GM23338 (cell line): ENCODE results near the gene UQCR11.

Experiments used
- CREB1 ChIP-seq: fragments of 250-450 bp; sonication (Bioruptor Pico); IDR thresholded peaks from 2 replicates; pipeline ENCODE4 v1.5.0; 2020; ENCODE audit warnings: low read depth, mild to moderate bottlenecking, moderate library complexity
- EZH2 ChIP-seq: fragments of 200-600 bp; sonication (generic); IDR thresholded peaks from one replicate; pipeline ENCODE4 v1.8.0; 2017; ENCODE audit warnings: antibody characterized with exemption, mild to moderate bottlenecking, low read depth; ENCODE audit not compliant: unreplicated experiment
- EZH2phosphoT487 ChIP-seq: fragments of 200-600 bp; sonication (generic); IDR thresholded peaks from one replicate; pipeline ENCODE4 v1.8.1; 2018; ENCODE audit warnings: antibody characterized with exemption; ENCODE audit not compliant: unreplicated experiment
- JUNB ChIP-seq: IDR thresholded peaks from one replicate; pipeline ENCODE4 v1.6.1; 2016; ENCODE audit warnings: antibody characterized with exemption; ENCODE audit not compliant: unreplicated experiment
- NANOG ChIP-seq: IDR thresholded peaks from 2 replicates; pipeline ENCODE4 v1.6.1; 2016; ENCODE audit warnings: antibody characterized with exemption, borderline replicate concordance
- POLR2AphosphoS5 ChIP-seq: IDR thresholded peaks from 2 replicates; pipeline ENCODE4 v1.6.1; 2016; ENCODE audit warnings: antibody characterized with exemption, low read depth
- STAT1 ChIP-seq: IDR thresholded peaks from one replicate; pipeline ENCODE4 v1.6.1; 2016; ENCODE audit warnings: antibody characterized with exemption; ENCODE audit not compliant: unreplicated experiment
- ZNF114 ChIP-seq: fragments of 250-450 bp; sonication (Bioruptor Pico); IDR thresholded peaks from 2 replicates; pipeline ENCODE4 v1.5.0; 2020; ENCODE audit warnings: mild to moderate bottlenecking, moderate library complexity
- ZNF331 ChIP-seq: fragments of 250-450 bp; sonication (Bioruptor Pico); IDR thresholded peaks from 2 replicates; pipeline ENCODE4 v1.5.0; 2020; ENCODE audit warnings: low read depth, mild to moderate bottlenecking, moderate library complexity
- TF ChIP-seq, protein P1 (sequence below): IDR thresholded peaks from 2 replicates; pipeline ENCODE4 v1.6.1; 2016; ENCODE audit warnings: antibody characterized with exemption
- TF ChIP-seq, protein P2 (sequence below), 2 experiments: fragments of 200-600 bp in 1 of 2; sonication (generic) in 1 of 2; conservative IDR thresholded peaks; 2 replicates each; pipeline versions ENCODE4 v1.5.1 to v1.6.1; 2016 to 2017; ENCODE audit warnings: antibody characterized with exemption in 2 of 2, low read depth in 2 of 2, mild to moderate bottlenecking in 2 of 2, moderate library complexity in 1 of 2
- TF ChIP-seq, protein P3 (sequence below): IDR thresholded peaks from one replicate; pipeline ENCODE4 v1.6.1; 2018; ENCODE audit warnings: antibody characterized with exemption; ENCODE audit not compliant: unreplicated experiment
- TF ChIP-seq, protein P4 (sequence below): fragments of 250-450 bp; sonication (Bioruptor Pico); IDR thresholded peaks from 2 replicates; pipeline ENCODE4 v1.5.0; 2020; ENCODE audit warnings: mild to moderate bottlenecking, moderate library complexity

DNA sequence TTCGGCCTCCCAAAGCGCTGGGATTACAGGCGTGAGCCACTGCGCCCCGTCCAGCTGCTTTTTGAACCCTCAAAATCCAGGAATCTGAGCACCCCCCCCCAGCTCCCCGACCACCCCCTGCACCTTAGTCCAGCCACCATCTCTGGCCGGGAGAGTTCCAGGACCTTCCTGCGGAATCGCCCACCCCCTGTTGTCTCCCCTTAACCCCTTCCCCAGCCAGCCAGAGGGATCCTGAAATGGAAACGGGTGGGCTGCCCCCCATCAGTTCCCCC, 11.8 kb downstream of the UQCR11 start:
- no peak for TF ChIP-seq POLR2AphosphoS5
- TF ChIP-seq CREB1 (CRISPR knock-in tag) = no peak
- no peak for TF ChIP-seq EZH2
- no peak for TF ChIP-seq EZH2phosphoT487
- TF ChIP-seq, protein P1, sequence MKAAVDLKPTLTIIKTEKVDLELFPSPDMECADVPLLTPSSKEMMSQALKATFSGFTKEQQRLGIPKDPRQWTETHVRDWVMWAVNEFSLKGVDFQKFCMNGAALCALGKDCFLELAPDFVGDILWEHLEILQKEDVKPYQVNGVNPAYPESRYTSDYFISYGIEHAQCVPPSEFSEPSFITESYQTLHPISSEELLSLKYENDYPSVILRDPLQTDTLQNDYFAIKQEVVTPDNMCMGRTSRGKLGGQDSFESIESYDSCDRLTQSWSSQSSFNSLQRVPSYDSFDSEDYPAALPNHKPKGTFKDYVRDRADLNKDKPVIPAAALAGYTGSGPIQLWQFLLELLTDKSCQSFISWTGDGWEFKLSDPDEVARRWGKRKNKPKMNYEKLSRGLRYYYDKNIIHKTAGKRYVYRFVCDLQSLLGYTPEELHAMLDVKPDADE = no peak
- TF ChIP-seq, protein P2, sequence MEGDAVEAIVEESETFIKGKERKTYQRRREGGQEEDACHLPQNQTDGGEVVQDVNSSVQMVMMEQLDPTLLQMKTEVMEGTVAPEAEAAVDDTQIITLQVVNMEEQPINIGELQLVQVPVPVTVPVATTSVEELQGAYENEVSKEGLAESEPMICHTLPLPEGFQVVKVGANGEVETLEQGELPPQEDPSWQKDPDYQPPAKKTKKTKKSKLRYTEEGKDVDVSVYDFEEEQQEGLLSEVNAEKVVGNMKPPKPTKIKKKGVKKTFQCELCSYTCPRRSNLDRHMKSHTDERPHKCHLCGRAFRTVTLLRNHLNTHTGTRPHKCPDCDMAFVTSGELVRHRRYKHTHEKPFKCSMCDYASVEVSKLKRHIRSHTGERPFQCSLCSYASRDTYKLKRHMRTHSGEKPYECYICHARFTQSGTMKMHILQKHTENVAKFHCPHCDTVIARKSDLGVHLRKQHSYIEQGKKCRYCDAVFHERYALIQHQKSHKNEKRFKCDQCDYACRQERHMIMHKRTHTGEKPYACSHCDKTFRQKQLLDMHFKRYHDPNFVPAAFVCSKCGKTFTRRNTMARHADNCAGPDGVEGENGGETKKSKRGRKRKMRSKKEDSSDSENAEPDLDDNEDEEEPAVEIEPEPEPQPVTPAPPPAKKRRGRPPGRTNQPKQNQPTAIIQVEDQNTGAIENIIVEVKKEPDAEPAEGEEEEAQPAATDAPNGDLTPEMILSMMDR (conservative IDR thresholded peaks at IDR 0.05; ENCODE audit: low read depth in 2 of 2) = no peak
- TF ChIP-seq ZNF331 (CRISPR knock-in tag) = no peak
- TF ChIP-seq, protein P3, sequence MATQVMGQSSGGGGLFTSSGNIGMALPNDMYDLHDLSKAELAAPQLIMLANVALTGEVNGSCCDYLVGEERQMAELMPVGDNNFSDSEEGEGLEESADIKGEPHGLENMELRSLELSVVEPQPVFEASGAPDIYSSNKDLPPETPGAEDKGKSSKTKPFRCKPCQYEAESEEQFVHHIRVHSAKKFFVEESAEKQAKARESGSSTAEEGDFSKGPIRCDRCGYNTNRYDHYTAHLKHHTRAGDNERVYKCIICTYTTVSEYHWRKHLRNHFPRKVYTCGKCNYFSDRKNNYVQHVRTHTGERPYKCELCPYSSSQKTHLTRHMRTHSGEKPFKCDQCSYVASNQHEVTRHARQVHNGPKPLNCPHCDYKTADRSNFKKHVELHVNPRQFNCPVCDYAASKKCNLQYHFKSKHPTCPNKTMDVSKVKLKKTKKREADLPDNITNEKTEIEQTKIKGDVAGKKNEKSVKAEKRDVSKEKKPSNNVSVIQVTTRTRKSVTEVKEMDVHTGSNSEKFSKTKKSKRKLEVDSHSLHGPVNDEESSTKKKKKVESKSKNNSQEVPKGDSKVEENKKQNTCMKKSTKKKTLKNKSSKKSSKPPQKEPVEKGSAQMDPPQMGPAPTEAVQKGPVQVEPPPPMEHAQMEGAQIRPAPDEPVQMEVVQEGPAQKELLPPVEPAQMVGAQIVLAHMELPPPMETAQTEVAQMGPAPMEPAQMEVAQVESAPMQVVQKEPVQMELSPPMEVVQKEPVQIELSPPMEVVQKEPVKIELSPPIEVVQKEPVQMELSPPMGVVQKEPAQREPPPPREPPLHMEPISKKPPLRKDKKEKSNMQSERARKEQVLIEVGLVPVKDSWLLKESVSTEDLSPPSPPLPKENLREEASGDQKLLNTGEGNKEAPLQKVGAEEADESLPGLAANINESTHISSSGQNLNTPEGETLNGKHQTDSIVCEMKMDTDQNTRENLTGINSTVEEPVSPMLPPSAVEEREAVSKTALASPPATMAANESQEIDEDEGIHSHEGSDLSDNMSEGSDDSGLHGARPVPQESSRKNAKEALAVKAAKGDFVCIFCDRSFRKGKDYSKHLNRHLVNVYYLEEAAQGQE = no peak
- no peak for TF ChIP-seq NANOG
- no peak for TF ChIP-seq JUNB
- no peak for TF ChIP-seq STAT1
- TF ChIP-seq ZNF114 (CRISPR knock-in tag) = no peak
- TF ChIP-seq, protein P4, sequence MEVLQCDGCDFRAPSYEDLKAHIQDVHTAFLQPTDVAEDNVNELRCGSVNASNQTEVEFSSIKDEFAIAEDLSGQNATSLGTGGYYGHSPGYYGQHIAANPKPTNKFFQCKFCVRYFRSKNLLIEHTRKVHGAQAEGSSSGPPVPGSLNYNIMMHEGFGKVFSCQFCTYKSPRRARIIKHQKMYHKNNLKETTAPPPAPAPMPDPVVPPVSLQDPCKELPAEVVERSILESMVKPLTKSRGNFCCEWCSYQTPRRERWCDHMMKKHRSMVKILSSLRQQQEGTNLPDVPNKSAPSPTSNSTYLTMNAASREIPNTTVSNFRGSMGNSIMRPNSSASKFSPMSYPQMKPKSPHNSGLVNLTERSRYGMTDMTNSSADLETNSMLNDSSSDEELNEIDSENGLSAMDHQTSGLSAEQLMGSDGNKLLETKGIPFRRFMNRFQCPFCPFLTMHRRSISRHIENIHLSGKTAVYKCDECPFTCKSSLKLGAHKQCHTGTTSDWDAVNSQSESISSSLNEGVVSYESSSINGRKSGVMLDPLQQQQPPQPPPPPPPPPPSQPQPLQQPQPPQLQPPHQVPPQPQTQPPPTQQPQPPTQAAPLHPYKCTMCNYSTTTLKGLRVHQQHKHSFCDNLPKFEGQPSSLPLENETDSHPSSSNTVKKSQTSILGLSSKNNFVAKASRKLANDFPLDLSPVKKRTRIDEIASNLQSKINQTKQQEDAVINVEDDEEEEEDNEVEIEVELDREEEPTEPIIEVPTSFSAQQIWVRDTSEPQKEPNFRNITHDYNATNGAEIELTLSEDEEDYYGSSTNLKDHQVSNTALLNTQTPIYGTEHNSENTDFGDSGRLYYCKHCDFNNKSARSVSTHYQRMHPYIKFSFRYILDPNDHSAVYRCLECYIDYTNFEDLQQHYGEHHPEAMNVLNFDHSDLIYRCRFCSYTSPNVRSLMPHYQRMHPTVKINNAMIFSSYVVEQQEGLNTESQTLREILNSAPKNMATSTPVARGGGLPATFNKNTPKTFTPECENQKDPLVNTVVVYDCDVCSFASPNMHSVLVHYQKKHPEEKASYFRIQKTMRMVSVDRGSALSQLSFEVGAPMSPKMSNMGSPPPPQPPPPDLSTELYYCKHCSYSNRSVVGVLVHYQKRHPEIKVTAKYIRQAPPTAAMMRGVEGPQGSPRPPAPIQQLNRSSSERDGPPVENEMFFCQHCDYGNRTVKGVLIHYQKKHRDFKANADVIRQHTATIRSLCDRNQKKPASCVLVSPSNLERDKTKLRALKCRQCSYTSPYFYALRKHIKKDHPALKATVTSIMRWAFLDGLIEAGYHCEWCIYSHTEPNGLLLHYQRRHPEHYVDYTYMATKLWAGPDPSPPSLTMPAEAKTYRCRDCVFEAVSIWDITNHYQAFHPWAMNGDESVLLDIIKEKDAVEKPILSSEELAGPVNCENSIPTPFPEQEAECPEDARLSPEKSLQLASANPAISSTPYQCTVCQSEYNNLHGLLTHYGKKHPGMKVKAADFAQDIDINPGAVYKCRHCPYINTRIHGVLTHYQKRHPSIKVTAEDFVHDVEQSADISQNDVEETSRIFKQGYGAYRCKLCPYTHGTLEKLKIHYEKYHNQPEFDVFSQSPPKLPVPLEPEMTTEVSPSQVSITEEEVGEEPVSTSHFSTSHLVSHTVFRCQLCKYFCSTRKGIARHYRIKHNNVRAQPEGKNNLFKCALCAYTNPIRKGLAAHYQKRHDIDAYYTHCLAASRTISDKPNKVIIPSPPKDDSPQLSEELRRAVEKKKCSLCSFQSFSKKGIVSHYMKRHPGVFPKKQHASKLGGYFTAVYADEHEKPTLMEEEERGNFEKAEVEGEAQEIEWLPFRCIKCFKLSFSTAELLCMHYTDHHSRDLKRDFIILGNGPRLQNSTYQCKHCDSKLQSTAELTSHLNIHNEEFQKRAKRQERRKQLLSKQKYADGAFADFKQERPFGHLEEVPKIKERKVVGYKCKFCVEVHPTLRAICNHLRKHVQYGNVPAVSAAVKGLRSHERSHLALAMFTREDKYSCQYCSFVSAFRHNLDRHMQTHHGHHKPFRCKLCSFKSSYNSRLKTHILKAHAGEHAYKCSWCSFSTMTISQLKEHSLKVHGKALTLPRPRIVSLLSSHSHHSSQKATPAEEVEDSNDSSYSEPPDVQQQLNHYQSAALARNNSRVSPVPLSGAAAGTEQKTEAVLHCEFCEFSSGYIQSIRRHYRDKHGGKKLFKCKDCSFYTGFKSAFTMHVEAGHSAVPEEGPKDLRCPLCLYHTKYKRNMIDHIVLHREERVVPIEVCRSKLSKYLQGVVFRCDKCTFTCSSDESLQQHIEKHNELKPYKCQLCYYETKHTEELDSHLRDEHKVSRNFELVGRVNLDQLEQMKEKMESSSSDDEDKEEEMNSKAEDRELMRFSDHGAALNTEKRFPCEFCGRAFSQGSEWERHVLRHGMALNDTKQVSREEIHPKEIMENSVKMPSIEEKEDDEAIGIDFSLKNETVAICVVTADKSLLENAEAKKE (CRISPR knock-in tag) = no peak
